HEK293T (cell line): ENCODE measurements around the gene TBCA.

Source experiments
- CTCF ChIA-PET: fragments of 350-600 bp; formaldehyde crosslinking; extraction: SDS; loops from one replicate; lab custom pipeline; 2021; ENCODE audit warnings: antibody characterized with exemption, inconsistent platforms; lab: Yijun Ruan, JAX
- POLR2A ChIA-PET: fragments of 350-600 bp; formaldehyde crosslinking; extraction: SDS; loops from one replicate; lab custom pipeline; 2020; ENCODE audit warnings: antibody characterized with exemption, inconsistent platforms; lab: Yijun Ruan, JAX
- DNase-seq: peaks from one replicate; pipeline ENCODE4 v3.0.0; 2012; ENCODE audit warnings: mixed read lengths; ENCODE audit errors: extremely low spot score
- ARNT ChIP-seq: fragments of 450-650 bp; IDR thresholded peaks from 2 replicates; pipeline ENCODE4 v1.6.1; 2017; ENCODE audit warnings: mild to moderate bottlenecking
- BHLHE40 ChIP-seq: fragments of 450-650 bp; IDR thresholded peaks from 2 replicates; pipeline ENCODE4 v1.6.1; 2016; ENCODE audit warnings: mild to moderate bottlenecking, moderate library complexity, borderline replicate concordance
- CTBP1 ChIP-seq: fragments of 450-650 bp; IDR thresholded peaks from 2 replicates; pipeline ENCODE4 v1.6.1; 2016; ENCODE audit warnings: borderline replicate concordance
- ELF4 ChIP-seq: fragments of 450-650 bp; IDR thresholded peaks from 2 replicates; pipeline ENCODE4 v1.6.1; 2017; ENCODE audit warnings: antibody characterized with exemption
- FOXA1 ChIP-seq: fragments of 450-650 bp; IDR thresholded peaks from 2 replicates; pipeline ENCODE4 v1.6.1; 2016; ENCODE audit warnings: mild to moderate bottlenecking
- FOXK2 ChIP-seq: fragments of 450-650 bp; IDR thresholded peaks from 2 replicates; pipeline ENCODE4 v1.6.1; 2016; ENCODE audit warnings: mild to moderate bottlenecking
- FOXM1 ChIP-seq: fragments of 450-650 bp; IDR thresholded peaks from 2 replicates; pipeline ENCODE4 v1.6.1; 2017; ENCODE audit warnings: mild to moderate bottlenecking, borderline replicate concordance
- HDGF ChIP-seq: fragments of 450-650 bp; IDR thresholded peaks from 2 replicates; pipeline ENCODE4 v1.6.1; 2017; ENCODE audit warnings: antibody characterized with exemption, borderline replicate concordance
- L3MBTL2 ChIP-seq: fragments of 450-650 bp; conservative IDR thresholded peaks from 2 replicates; pipeline ENCODE4 v1.6.1; 2016; ENCODE audit warnings: mild to moderate bottlenecking
- LEF1 ChIP-seq: fragments of 450-650 bp; IDR thresholded peaks from 2 replicates; pipeline ENCODE4 v1.6.1; 2017; ENCODE audit warnings: mild to moderate bottlenecking, borderline replicate concordance
- NFRKB ChIP-seq: fragments of 450-650 bp; IDR thresholded peaks from 2 replicates; pipeline ENCODE4 v1.6.1; 2016; ENCODE audit warnings: mild to moderate bottlenecking, moderate library complexity
- SP1 ChIP-seq: fragments of 450-650 bp; IDR thresholded peaks from 2 replicates; pipeline ENCODE4 v1.6.1; 2017
- SUZ12 ChIP-seq: fragments of 450-650 bp; IDR thresholded peaks from 2 replicates; pipeline ENCODE4 v1.6.1; 2016; ENCODE audit warnings: mild to moderate bottlenecking
- TARDBP ChIP-seq: fragments of 450-650 bp; IDR thresholded peaks from 2 replicates; pipeline ENCODE4 v1.6.1; 2016
- ZNF384 ChIP-seq: fragments of 450-650 bp; IDR thresholded peaks from 2 replicates; pipeline ENCODE4 v1.6.1; 2016
- TF ChIP-seq, protein P1 (sequence below): fragments of 450-650 bp; IDR thresholded peaks from 2 replicates; pipeline ENCODE4 v1.6.1; 2016

TBCA gene

DNA sequence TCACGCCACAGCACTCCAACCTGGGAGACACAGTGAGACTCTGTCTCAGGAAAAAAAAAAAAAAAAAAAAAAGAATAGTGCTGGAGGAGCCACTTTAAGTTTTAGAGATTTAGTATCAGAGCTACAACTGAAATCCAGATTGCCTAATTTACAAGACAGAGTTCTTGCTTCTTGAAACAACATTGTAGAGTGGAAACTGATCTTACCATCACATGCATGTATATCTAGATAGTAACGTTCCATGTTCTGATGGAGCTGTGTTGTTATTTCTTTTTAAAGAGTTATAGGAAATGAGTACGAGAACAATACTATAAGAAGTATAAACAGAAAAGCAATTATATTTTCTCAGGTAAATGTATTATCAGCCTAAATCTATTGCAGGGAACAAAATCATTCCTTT lies 48.9 kb downstream of the TBCA start:
- TF ChIP-seq BHLHE40 (no peak), TARDBP (no peak), L3MBTL2 (no peak), CTBP1 (no peak), ARNT (no peak)
- POLR2A ChIA-PET: no interaction called here
- no peak for DNase-seq
- CTCF ChIA-PET: interaction anchor here (0.6 kb wide), 2 partner anchors 50 to 119 kb away, joined by 3 to 4 read pairs; no protein-coding TSS in a partner anchor

DNA sequence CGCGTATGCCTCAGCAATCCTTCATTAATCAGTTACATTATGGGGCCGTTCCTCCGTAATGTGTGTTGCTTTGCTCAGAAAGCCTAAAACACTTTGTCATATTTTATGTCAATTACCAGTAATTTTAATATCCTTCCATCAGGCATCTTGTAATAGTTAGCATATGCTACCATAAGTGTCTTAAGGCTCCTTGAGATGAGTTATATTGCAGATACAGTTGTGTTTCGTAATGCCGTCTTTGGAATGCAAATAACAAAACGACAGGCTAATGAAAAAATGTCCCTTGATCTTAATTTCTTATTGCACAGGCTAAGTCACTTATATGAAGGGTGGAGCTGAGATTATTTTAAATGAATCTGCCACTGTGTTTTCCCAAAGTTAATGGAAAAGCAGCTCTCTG lies 50.5 kb downstream of the TBCA start:
- DNase-seq: no peak
- ChIA-PET POLR2A (no interaction called here), CTCF (no interaction called here)
- no peak for TF ChIP-seq HDGF
- TF ChIP-seq FOXA1: no peak
- TF ChIP-seq SP1: no peak
- no peak for TF ChIP-seq SUZ12
- no peak for TF ChIP-seq ARNT
- no peak for TF ChIP-seq FOXK2
- TF ChIP-seq LEF1: no peak

DNA sequence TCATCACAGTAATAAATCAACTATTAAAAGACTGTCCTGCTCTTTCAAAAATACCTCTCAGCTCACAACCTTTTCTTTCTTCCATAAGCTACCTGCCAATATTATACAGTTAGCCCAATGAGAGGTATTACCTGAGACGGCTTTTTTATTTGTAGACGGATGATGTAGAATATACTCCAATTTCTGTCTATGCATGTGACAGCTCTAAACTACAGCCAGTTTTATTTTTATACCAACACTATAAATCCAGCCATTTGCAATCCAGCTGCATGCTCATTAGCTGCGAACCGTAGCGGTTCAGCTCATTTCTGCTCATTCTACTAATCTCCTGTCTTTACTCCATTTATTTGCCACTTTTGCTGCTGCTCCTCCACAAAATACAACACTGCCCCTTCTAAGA lies 51.2 kb downstream of the TBCA start:
- TF ChIP-seq BHLHE40: no peak
- no peak for TF ChIP-seq FOXK2
- TF ChIP-seq FOXA1: no peak
- no peak for TF ChIP-seq HDGF
- no peak for TF ChIP-seq ELF4
- no peak for TF ChIP-seq TARDBP
- no peak for TF ChIP-seq FOXM1
- TF ChIP-seq ARNT: no peak
- no peak for TF ChIP-seq CTBP1
- TF ChIP-seq, protein P1, sequence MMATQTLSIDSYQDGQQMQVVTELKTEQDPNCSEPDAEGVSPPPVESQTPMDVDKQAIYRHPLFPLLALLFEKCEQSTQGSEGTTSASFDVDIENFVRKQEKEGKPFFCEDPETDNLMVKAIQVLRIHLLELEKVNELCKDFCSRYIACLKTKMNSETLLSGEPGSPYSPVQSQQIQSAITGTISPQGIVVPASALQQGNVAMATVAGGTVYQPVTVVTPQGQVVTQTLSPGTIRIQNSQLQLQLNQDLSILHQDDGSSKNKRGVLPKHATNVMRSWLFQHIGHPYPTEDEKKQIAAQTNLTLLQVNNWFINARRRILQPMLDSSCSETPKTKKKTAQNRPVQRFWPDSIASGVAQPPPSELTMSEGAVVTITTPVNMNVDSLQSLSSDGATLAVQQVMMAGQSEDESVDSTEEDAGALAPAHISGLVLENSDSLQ: no peak
- DNase-seq: no peak
- CTCF ChIA-PET: no interaction called here
- POLR2A ChIA-PET: no interaction called here

DNA sequence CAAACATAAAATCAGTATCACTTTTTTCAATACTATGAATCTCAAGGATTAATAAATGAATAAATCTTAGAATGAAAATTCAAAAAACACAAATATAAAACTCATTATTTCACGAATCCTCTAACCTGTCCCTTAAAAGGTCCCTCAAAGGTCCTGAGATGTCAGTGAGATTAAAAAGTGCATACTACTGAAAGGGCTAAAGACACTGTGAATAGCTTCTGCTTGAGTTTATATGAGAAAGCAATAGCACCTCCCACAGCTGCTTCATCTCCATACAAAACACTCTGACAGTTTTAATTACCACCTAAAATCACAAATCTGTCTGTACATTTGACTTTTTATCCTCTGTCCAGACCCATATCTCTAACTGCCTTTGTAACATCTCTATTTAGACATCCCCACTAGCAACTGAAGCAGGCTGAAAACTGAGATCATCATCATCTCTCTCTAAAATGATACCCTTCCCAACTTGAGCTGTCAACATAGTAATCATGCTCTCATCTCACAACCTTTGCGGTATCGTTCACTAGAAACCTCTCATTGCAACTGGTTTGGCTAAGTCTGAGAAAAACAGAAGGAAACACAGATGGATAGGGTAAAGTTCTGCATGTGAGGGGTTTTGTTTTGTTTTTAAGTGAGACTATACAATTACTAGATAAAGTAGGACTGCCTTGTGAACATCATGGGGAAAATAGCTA lies 56.3 kb downstream of the TBCA start:
- ChIA-PET POLR2A (interaction anchor here (1.0 kb wide), 1 partner anchor 38 kb away, joined by 3 read pairs; no protein-coding TSS in a partner anchor), CTCF (no interaction called here)
- DNase-seq: no peak
- no peak for TF ChIP-seq L3MBTL2
- no peak for TF ChIP-seq SP1
- no peak for TF ChIP-seq TARDBP
- no peak for TF ChIP-seq CTBP1
- no peak for TF ChIP-seq LEF1
- TF ChIP-seq ARNT: no peak
- no peak for TF ChIP-seq HDGF
- TF ChIP-seq SUZ12: no peak
- TF ChIP-seq FOXA1: no peak
- TF ChIP-seq FOXM1: no peak

DNA sequence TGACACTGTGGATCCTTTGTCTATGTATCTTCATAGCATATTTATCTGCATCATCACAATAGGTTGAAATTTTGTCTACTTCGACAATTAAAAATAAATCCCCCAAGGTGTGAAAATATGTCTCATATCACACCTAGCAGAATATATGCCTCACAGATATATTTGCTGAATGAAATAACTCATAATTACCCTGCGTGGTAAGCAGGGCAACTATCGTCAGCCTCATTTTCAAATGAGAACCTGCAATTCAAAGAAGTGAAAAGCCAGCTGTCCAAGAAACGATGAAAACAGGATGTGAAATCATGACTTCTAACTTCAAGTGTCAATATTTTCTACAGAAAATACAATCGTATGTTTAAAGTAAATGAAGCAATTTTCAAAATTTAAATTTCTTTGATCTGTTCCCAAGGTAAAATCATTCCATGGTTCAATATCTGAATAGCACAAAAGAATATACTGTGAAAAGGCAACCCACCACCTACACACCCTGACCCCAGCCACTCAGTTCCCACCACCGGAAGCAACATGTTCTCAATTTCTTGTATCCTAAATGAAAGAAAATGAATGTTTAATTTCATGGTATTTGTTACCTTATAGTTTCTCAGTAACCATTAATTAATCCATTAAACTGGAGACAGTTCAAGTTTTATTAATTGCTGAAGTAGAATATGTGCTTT lies 57.1 kb downstream of the TBCA start:
- TF ChIP-seq, protein P1: no peak
- TF ChIP-seq L3MBTL2: no peak
- TF ChIP-seq NFRKB: no peak
- ChIA-PET CTCF (no interaction called here), POLR2A (interaction anchor here (1.0 kb wide), 1 partner anchor 38 kb away, joined by 3 read pairs; no protein-coding TSS in a partner anchor)
- no peak for DNase-seq

DNA sequence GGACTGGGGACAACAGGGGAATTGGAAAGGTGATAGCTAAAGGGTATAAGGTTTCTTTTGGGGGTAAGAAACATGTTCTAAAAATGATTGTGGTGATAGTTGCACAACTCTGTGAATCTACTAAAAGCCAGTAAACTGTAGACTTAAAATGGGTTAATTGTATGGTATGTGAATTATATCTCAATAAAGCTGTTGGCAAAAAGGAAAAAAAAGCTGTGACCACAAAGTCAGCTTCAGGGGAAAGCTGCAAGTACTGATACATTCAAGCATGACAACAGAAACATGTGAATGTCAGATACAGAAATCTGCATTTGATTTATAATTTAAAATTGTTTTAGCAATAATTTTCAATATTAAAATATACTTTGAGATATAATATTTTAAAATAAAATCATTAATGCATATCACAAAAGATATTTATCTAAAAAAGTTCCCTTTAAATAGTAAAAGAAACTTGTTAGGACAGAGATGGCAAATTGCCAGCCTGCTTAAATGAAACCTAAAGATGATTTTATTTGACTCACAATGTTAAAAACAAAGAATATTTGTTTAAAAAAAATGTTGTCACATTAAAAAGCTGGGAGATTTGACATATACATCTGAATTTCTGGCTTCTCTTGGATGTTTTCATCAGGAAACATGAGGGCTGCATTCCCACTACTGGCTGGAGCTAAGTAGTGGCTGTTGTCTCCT lies 66.0 kb downstream of the TBCA start:
- TF ChIP-seq, protein P1: no peak
- TF ChIP-seq NFRKB (no peak), FOXA1 (no peak), SUZ12 (no peak), TARDBP (no peak), ARNT (no peak), ZNF384 (no peak; the same call in 1 of the 2 replicates), HDGF (no peak), CTBP1 (no peak), L3MBTL2 (no peak), ELF4 (no peak), LEF1 (no peak), BHLHE40 (no peak), SP1 (no peak), FOXM1 (no peak), FOXK2 (no peak)
- CTCF ChIA-PET: interaction anchor here (0.6 kb wide), 1 partner anchor 161 kb away, joined by 5 read pairs; no protein-coding TSS in a partner anchor
- POLR2A ChIA-PET: no interaction called here
- DNase-seq: no peak
